GM21576 (cell line): Measurements from ENCODE around the gene OOSP4B.
"Not testable (repeated sequence)": the region's sequence is repeated elsewhere in the genome, so short reads cannot be mapped to it uniquely, and the experiment has no call there.

Source experiments
- ATAC-seq: cut with Tn5 transposase; IDR thresholded peaks from one replicate; pipeline ENCODE4 v1.9.1; 2021; ENCODE audit warnings: mild to moderate bottlenecking, moderate library complexity; ENCODE audit not compliant: unreplicated experiment

Gene OOSP4B

GRCh38 chr11:60059052-60059451 is 42.1 kb downstream of the OOSP4B start:
- no peak for ATAC-seq

DNA sequence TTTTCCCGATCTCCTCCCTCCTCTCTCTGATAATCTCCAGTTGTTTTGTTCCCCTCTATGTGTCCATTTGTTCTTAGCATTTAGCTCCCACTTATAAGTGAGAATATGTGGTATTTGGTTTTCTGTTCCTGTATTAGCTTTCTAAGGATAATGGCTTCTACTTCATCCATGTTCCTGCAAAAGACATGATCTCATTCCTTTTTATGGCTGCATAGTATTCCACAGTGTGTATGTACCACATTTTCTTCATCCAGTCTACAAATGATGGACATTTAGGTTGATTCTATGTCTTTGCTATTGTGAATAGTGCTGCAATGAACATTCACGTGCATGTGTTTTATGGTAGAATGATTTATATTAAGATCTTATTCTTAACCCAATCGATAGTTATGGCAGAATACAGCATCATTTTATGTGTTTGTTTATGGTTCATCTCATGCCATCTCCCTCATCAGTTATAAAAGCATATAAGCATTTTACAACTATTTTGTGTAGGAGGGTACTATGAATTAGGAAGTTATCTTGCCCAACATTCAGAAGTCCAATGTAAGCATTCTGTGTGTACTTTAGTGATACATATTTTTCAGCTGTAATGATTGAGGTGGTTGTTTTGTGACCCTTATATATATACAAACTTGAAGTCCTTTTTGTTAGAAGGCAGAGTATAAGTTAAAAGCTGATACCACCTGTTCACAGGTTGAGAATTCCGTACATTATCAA is 42.7 kb downstream of the OOSP4B start:
- ATAC-seq: no peak

DNA sequence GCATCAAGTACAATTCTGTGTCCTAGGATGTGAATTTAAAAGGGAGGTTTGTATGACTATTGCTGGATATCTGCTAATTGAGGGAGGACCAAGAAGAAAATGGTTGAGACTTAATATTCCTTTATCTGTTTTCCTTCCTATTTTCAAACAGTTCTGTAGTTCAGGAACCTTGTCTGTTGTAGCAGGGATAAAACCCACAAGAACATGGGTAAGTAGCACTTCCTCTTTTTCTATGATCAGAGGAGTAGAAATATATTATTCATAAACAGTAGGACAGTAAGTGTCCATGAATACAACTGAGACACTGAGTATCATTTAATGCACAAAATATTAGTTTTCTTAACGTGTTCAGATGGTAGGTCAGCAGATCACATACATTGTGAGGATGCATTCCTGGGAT is 47.1 kb downstream of the OOSP4B start:
- ATAC-seq: no peak

DNA sequence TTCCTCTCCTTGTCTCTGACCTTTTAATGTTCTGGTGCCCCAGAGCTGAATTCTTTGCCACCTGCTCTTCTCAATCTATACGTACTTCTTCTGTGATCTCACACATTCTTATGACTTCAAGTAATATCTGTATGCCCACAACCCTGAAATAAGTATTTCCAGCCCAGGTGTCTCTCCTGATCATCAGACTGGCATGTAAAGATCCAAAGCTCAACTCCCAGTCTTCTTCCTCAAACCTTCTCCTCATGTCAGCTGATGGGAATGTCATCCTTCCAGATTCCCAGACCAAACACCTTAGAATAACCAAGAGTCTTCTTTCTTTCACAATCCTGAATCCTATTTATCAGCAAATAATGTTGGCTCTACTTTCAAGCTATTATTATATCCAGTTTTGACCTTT is 48.8 kb downstream of the OOSP4B start:
- ATAC-seq: no peak

DNA sequence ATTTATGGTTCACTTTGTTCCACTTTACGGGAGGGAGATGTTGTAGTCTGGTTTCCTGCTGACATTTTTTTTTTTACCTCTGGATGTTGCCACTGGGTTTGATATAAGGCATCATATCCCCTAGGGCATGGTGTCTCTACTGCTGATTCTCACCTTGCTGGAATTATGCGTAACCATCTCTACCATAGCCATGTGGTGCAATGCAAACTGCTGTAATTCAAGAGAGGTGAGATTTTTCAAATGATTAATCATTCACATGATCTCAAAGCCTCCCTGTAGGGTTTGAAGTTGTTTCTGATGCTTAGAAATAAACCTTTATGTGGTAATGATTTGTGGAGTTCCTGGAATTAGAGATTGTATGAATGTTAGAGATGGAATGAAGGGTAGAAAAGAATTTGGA is 52.5 kb downstream of the OOSP4B start:
- no peak for ATAC-seq

GRCh38 chr11:60071644-60072043 is 54.7 kb downstream of the OOSP4B start:
- not testable (repeated sequence) for ATAC-seq

GRCh38 chr11:60077216-60077817 is 60.3 kb downstream of the OOSP4B start:
- ATAC-seq: no peak

DNA sequence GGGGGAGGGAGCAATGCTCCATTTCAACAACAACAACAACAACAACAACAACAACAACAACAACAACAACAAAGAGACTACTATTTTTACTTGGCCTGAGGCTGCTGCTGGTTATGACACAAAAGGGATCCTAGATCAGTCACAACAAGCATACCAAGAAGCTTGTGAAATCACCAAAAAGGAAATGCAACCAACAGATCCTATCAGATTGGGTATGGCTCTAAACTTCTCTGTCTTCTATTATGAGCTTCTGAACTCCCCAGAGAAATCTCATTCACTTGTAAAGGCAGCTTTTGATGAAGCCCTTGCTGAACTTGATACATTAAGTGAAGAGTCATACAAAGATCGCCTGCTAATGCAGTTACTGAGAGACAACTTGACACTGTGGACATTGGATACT is 61.0 kb downstream of the OOSP4B start:
- ATAC-seq: no peak

DNA sequence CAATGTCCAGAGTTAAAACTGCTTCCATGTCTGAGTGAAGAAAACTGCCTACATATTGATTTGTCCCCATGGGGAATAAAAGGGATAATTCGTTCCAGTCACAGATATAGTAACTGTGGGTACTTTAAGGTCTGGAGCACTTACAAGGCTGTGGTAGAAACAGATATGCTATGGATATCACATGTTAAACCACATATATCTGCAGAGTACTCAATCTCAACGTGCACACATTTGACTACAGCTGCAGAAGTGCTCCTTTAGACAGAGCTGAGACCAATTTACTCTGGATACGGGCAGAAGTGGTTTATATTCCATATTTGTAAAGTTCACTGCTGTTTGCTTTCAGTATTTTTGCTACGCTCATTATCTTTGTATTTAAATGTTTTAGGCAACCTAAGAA is 61.8 kb downstream of the OOSP4B start:
- no peak for ATAC-seq

DNA sequence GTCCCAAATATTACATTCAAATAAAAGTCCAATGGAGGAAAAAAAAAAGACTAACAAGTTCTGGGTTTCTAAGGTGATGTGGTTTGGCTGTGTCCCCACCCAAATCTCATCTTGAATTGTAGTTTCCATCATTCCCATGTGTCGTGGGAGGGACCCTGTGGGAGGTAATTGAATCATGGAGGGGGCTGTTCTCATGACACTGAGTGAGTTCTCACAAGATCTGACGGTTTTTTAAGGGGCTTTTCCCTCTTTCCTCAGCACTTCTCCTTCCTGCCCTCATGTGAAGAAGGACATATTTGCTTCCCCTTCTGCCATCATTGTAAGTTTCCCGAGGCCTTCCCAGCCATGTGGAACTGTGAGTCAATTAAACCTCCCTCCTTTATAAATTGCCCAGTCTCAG is 63.6 kb downstream of the OOSP4B start:
- no peak for ATAC-seq
